IPS-NIHi7 (cell line): Measurements from ENCODE around the gene ZDHHC18.
"Not testable (repeated sequence)": the region's sequence is repeated elsewhere in the genome, so short reads cannot be mapped to it uniquely, and the experiment has no call there.

Source experiments
- DNase-seq: peaks from one replicate; pipeline ENCODE4 v3.0.0; 2012; ENCODE audit warnings: mixed read lengths; ENCODE audit errors: extremely low spot score

Gene ZDHHC18

DNA sequence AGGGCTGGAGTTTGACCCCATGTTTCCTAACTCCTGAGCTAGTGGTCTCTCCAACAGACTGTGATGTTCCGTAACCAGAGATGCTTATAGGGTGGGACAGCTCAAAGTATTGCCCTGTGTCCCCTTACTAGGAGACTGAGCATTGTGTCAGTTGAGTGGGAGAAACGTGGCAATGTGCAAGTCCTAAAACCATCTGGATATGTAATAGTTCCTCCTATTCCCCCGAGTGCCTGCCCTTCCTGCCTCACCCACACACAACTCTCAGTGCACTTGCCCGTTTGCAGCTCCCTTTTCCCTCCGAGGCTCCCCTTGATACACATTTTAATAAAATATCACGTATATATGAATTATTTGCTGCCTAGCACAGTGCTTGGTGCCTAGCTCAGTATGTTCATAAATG, 35.3 kb upstream of the ZDHHC18 start:
- no peak for DNase-seq

DNA sequence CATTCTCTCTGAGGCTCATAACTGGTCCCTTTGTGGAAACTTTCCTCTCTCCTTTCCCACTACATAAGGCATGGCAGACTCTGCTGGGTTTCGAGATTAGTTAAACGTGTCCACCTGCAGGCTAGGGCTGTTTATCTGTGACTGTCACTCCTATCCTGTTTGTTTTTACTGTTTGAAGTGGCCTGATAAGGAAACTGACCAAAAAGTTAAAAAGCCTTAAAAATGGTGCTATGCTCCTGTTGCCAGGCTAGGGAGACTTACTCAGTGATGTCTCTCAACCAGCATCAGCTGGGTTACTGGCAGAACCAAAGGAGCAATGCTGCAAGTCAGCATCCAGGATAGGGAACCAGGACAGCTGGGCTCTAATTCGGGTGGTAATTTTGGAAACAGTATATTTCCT, 34.9 kb upstream of the ZDHHC18 start:
- DNase-seq: no peak

DNA sequence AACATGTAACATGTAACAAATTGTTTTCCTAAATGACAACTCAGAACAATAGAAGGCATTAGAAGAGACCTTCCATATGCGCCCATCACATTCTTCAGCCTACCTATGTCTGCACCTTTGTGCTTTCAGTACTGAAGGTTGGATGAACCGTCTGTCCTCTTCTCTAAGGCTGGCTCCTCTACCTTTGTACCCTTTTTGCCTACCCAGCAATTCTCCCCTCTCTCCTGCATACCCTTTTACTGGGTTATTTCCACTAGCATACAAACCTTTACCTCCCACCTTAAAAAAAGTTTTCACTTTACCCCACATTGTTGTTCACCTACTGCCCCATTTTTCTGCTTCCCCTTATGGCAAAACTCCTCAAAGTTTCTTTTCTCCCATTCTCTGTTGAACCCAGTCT, 33.6 kb upstream of the ZDHHC18 start:
- DNase-seq: no peak

- DNase-seq: no peak
Measured at GRCh38 chr1:26794391-26794790, 32.1 kb upstream of the ZDHHC18 start.

GRCh38 chr1:26797627-26798026, 28.9 kb upstream of the ZDHHC18 start:
- DNase-seq: no peak

GRCh38 chr1:26799479-26800142, 26.9 kb upstream of the ZDHHC18 start:
- peak; percentile 43 for DNase-seq

GRCh38 chr1:26803932-26804331, 22.6 kb upstream of the ZDHHC18 start:
- not testable (repeated sequence) for DNase-seq

DNA sequence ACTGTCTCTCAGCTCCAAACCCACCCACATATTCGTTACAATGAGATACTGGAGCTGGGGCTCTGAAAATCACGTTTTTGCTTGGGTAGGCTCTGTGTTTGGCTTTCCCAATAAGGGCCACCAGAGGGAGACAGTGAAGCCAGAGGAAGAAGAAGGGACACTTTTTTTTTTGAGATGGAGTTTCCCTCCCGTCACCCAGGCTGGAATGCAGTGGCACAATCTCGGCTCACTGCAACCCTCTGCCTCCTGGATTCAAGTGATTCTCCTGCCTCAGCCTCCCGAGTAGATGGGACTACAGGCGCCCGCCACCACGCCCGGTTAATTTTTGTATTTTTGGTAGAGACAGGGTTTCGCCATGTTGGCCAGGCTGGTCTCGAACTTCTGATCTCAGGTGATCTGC, 16.4 kb upstream of the ZDHHC18 start:
- peak; percentile 75 for DNase-seq

GRCh38 chr1:26811057-26811456, 15.4 kb upstream of the ZDHHC18 start:
- no peak for DNase-seq

DNA sequence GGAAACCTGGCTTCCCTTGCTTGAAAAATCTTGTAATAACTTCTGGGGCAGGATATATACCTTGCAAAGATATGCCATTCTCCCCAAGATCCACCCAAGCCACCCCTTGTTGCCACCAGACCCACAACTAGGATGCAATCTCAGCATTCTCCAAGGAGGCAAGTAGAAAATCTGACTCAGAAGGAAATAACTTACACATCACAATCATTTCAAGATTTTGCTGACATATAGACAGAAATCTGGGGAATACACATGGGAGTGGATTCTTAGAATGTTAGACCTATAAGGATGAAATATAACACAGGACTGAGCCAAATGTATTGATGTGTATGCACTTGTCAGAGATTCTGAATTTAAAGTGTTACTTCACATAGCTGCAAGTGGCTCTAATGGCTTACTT, 14.8 kb upstream of the ZDHHC18 start:
- DNase-seq: no peak

GRCh38 chr1:26814377-26814776, 12.1 kb upstream of the ZDHHC18 start:
- no peak for DNase-seq

GRCh38 chr1:26814893-26815292, 11.6 kb upstream of the ZDHHC18 start:
- no peak for DNase-seq

GRCh38 chr1:26820784-26821269, 5.7 kb upstream of the ZDHHC18 start:
- peak; percentile 31 for DNase-seq

- DNase-seq: no peak
Measured at GRCh38 chr1:26822737-26823395, 3.6 kb upstream of the ZDHHC18 start.

DNA sequence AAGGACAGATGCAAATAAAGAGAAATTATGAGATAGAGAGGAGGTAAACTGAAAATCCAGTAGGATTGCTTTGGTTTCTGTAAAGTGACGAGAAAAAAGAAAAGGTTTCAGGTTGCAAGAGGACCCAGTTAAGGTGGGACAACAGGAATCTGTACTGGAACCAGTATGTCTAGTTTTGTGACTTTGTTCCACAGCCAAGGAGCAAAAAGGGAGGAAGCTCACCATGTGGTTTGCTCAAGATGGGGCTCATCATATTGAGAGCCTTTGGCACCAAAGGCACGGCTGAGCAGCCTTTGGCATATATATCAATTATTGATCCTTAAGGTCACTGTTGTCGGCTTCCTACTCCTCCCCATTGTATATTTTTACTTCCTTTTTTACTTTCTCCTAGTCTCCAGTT, 1.8 kb upstream of the ZDHHC18 start:
- no peak for DNase-seq

DNA sequence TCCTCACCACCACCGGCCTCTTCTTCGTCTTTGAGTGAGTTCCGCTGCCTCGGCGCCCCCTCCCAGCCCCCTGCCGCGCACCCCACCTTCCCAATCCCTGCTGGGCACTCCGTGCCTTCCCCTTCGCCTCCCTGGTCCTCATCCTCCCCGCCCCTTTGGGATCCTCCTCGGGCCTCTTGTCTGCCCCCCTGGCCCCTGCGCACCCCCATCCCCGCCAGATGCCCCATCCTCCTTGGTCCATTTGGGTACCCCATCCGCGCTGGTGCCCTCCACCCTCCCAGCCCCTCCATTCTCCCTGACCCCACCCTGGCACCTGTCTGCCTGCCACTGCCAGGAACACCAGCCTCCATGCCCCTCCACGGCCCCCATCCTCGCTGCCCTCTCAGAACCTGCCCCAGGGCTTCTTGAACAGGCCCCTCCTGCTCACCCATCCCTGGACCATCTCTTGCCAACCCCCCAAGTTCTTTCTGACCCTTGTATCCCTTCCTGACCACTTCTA, 667 bp downstream of the ZDHHC18 start:
- DNase-seq: no peak

GRCh38 chr1:26827663-26828062, 1.2 kb downstream of the ZDHHC18 start:
- peak; percentile 35 for DNase-seq

DNA sequence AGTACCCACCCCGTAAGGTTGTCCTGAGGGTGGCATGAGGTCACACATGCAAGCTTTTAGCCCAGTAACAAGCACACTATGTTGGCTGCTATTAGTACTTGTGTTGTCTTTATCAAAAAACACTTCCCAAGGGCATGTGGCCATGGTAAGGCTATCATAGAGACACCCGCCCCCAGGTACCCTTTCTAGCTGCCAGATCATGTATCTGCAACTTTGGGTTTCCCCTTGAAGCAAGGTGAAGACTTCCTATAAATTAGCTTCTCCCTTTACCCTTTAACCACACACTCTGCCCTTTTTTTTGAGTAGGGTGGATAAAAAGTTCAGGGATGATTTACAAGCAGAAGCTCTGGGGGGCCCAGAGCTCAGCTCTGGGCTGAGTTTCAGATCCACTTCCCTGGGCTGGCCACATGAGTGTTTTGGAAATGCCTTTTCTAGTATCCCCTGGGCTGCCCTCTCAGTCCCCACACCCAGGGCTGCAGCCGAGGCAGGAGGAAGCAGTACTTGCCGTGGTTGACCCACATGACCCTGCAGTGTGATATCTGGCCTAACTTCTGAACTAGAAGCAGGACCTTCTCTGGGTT, 2.0 kb downstream of the ZDHHC18 start:
- DNase-seq: no peak

GRCh38 chr1:26829184-26829911, 2.9 kb downstream of the ZDHHC18 start:
- DNase-seq: no peak

DNA sequence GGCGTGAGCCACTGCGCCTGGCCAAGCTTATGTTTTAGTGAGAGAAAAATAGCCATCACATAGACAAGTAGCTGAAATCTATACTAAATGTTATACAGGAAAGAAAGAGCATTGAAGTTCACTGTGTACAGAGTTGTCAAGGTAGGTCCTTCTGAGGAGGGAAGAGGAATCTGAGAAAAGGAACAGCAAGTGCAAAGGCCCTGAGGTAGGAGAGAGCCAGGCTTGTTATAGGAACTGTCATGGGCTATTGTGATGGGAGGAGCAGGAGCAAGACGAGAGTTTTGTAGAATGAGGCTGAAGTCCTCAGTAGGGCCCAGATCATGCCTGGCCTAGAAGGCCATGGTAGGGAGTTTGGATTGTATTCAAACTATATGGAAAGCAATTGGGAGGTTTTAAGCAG, 4.6 kb downstream of the ZDHHC18 start:
- no peak for DNase-seq

GRCh38 chr1:26831546-26832248, 5.2 kb downstream of the ZDHHC18 start:
- DNase-seq: no peak
